GM12878 (cell line): ENCODE data around the gene SURF2. TPM values are rescaled to one million over a fixed set of nuclear protein-coding genes. Genes with fewer than 3 reads are reported as not detected.

Experiments used
- HDGF ChIP-seq: fragments of 450-650 bp; IDR thresholded peaks from 2 replicates; pipeline ENCODE4 v1.6.1; 2016; ENCODE audit warnings: antibody characterized with exemption
- MYC ChIP-seq: IDR thresholded peaks from 2 replicates; pipeline ENCODE4 v1.6.1; 2011; ENCODE audit warnings: mild to moderate bottlenecking, low read length, moderate library complexity, inconsistent platforms; ENCODE audit not compliant: insufficient read depth, insufficient replicate concordance, insufficient read length, severe bottlenecking
- PML ChIP-seq: IDR thresholded peaks from 2 replicates; pipeline ENCODE4 v1.6.1; 2012; ENCODE audit warnings: low read length, inconsistent platforms
- POLR2A ChIP-seq: IDR thresholded peaks from 2 replicates; pipeline ENCODE4 v1.6.1; 2011; ENCODE audit warnings: low read depth, mild to moderate bottlenecking, low read length
- POLR2AphosphoS2 ChIP-seq: IDR thresholded peaks from 2 replicates; pipeline ENCODE4 v1.6.1; 2011; ENCODE audit warnings: low read depth, mild to moderate bottlenecking, low read length, improper control_type of control experiment, moderate library complexity
- RCOR1 ChIP-seq: conservative IDR thresholded peaks from 2 replicates; pipeline ENCODE4 v1.6.1; 2012; ENCODE audit warnings: low read depth, low read length, improper control_type of control experiment
- SMAD1 ChIP-seq: fragments of 450-650 bp; IDR thresholded peaks from 2 replicates; pipeline ENCODE4 v1.6.1; 2018; ENCODE audit warnings: mild to moderate bottlenecking, low read depth; ENCODE audit not compliant: partially characterized antibody
- SUPT20H ChIP-seq: IDR thresholded peaks from 2 replicates; pipeline ENCODE4 v1.6.1; 2011; ENCODE audit warnings: low read depth, mild to moderate bottlenecking, low read length, moderate library complexity, borderline replicate concordance; ENCODE audit not compliant: control insufficient read depth
- TAF1 ChIP-seq: IDR thresholded peaks from 2 replicates; pipeline ENCODE4 v1.6.1; 2011; ENCODE audit warnings: mild to moderate bottlenecking, low read depth, low read length, borderline replicate concordance
- TCF3 ChIP-seq: IDR thresholded peaks from 2 replicates; pipeline ENCODE4 v1.6.1; 2012; ENCODE audit warnings: low read depth, mild to moderate bottlenecking, low read length, borderline replicate concordance; ENCODE audit not compliant: insufficient read depth
- ZBTB33 ChIP-seq: fragments of 450-650 bp; IDR thresholded peaks from 2 replicates; pipeline ENCODE4 v1.6.1; 2017; ENCODE audit warnings: mild to moderate bottlenecking
- ZBTB4 ChIP-seq: fragments of 450-650 bp; formaldehyde crosslinking; IDR thresholded peaks from 2 replicates; pipeline ENCODE4 v1.4.0; 2022; ENCODE audit warnings: mild to moderate bottlenecking, moderate library complexity
- polyA plus RNA-seq, 11 experiments: library from polyadenylated mRNA; depleted of rRNA in 4 of 11; unstranded in 6 of 11; stranded (reverse) in 5 of 11; fragments of >200 nt; fragmentation: Nextera tagmentation in 4 of 11; fragmentation: Illumina TruSeq in 1 of 11; extraction: Ambion mirVana in 4 of 11; extraction: Trizol in 1 of 11; gene quantifications; 1 replicate in 1 of 11; 2 replicates in 10 of 11; pipeline versions ENCODE4 v1.2.1 to v1.2.3, GENCODE V29; 2011 to 2016; ENCODE audit warnings: inconsistent platforms in 2 of 11, missing spikeins in 2 of 11, low read depth in 1 of 11
- total RNA-seq, 4 experiments: library from RNA; depleted of rRNA in 3 of 4; stranded (reverse); fragments of >200 nt in 3 of 4; fragmentation: Illumina TruSeq in 1 of 4; extraction: Trizol in 1 of 4; gene quantifications; 2 replicates each; pipeline versions ENCODE4 v1.2.1 to v1.2.3, GENCODE V29; 2013 to 2021
- TF ChIP-seq, protein P1 (sequence below): fragments of 450-650 bp; IDR thresholded peaks from 2 replicates; pipeline ENCODE4 v1.6.1; 2017; ENCODE audit warnings: mild to moderate bottlenecking, moderate library complexity
- TF ChIP-seq, protein P2 (sequence below): fragments of 450-650 bp; formaldehyde crosslinking; IDR thresholded peaks from 2 replicates; pipeline ENCODE4 v1.4.0; 2020; ENCODE audit warnings: mild to moderate bottlenecking, moderate library complexity

The SURF2 gene
- total and polyA plus RNA-seq, 10 of the 15 experiments (the other 5 are each of a cell fraction or from before 2014, with no cell fraction given) = 4.0 to 41.7 (median 20.8) TPM

- TF ChIP-seq PML (no peak), TCF3 (no peak), RCOR1 (no peak), SMAD1 (no peak), TAF1 (no peak), ZBTB33 (peak; percentile 62; the same call in 1 of the 2 replicates), POLR2AphosphoS2 (no peak), POLR2A (no peak; the same call in none of the 2 replicates), SUPT20H (no peak), ZBTB4 (CRISPR knock-in tag) (no peak), MYC (no peak), HDGF (peak; percentile 96)
- TF ChIP-seq, protein P1, sequence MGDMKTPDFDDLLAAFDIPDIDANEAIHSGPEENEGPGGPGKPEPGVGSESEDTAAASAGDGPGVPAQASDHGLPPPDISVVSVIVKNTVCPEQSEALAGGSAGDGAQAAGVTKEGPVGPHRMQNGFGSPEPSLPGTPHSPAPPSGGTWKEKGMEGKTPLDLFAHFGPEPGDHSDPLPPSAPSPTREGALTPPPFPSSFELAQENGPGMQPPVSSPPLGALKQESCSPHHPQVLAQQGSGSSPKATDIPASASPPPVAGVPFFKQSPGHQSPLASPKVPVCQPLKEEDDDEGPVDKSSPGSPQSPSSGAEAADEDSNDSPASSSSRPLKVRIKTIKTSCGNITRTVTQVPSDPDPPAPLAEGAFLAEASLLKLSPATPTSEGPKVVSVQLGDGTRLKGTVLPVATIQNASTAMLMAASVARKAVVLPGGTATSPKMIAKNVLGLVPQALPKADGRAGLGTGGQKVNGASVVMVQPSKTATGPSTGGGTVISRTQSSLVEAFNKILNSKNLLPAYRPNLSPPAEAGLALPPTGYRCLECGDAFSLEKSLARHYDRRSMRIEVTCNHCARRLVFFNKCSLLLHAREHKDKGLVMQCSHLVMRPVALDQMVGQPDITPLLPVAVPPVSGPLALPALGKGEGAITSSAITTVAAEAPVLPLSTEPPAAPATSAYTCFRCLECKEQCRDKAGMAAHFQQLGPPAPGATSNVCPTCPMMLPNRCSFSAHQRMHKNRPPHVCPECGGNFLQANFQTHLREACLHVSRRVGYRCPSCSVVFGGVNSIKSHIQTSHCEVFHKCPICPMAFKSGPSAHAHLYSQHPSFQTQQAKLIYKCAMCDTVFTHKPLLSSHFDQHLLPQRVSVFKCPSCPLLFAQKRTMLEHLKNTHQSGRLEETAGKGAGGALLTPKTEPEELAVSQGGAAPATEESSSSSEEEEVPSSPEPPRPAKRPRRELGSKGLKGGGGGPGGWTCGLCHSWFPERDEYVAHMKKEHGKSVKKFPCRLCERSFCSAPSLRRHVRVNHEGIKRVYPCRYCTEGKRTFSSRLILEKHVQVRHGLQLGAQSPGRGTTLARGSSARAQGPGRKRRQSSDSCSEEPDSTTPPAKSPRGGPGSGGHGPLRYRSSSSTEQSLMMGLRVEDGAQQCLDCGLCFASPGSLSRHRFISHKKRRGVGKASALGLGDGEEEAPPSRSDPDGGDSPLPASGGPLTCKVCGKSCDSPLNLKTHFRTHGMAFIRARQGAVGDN = no peak
- TF ChIP-seq, protein P2, sequence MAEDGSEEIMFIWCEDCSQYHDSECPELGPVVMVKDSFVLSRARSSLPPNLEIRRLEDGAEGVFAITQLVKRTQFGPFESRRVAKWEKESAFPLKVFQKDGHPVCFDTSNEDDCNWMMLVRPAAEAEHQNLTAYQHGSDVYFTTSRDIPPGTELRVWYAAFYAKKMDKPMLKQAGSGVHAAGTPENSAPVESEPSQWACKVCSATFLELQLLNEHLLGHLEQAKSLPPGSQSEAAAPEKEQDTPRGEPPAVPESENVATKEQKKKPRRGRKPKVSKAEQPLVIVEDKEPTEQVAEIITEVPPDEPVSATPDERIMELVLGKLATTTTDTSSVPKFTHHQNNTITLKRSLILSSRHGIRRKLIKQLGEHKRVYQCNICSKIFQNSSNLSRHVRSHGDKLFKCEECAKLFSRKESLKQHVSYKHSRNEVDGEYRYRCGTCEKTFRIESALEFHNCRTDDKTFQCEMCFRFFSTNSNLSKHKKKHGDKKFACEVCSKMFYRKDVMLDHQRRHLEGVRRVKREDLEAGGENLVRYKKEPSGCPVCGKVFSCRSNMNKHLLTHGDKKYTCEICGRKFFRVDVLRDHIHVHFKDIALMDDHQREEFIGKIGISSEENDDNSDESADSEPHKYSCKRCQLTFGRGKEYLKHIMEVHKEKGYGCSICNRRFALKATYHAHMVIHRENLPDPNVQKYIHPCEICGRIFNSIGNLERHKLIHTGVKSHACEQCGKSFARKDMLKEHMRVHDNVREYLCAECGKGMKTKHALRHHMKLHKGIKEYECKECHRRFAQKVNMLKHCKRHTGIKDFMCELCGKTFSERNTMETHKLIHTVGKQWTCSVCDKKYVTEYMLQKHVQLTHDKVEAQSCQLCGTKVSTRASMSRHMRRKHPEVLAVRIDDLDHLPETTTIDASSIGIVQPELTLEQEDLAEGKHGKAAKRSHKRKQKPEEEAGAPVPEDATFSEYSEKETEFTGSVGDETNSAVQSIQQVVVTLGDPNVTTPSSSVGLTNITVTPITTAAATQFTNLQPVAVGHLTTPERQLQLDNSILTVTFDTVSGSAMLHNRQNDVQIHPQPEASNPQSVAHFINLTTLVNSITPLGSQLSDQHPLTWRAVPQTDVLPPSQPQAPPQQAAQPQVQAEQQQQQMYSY (CRISPR knock-in tag) = no peak
These were observed 50.3 kb downstream of the SURF2 start (continued) for GRCh38 chr9:133406480-133407307.
